ENCODE results near the gene BPIFA1.

- TF ChIP-seq CTCF (IDR thresholded peaks at IDR 0.05; ENCODE audit: low read length) (no peak), EZH2 (IDR thresholded peaks at IDR 0.05; ENCODE audit: borderline replicate concordance, low read length) (no peak)
Observed at GRCh38 chr20:33261465-33261864, 25.7 kb downstream of the BPIFA1 start.

Measured in OCI-LY1 (cell line).